Mesendoderm (in vitro differentiated cells): Measurements from ENCODE around the gene SCN1B.
"Not testable (repeated sequence)": the region's sequence is repeated elsewhere in the genome, so short reads cannot be mapped to it uniquely, and the experiment has no call there.

Experiments used
- DNase-seq: peaks from one replicate; pipeline ENCODE4 v3.0.0; 2013
- H2AK5ac ChIP-seq: 2 replicates; pipeline ENCODE4 v1.6.1; 2013; ENCODE audit warnings: low read length, inconsistent platforms
- H2BK120ac ChIP-seq: 2 replicates; pipeline ENCODE4 v1.6.1; 2013; ENCODE audit warnings: low read depth, mild to moderate bottlenecking, low read length, moderate library complexity, mixed read lengths
- H2BK15ac ChIP-seq: replicated peaks from 2 replicates; pipeline ENCODE4 v1.6.1; 2013; ENCODE audit warnings: low read depth, mild to moderate bottlenecking, moderate library complexity
- H2BK5ac ChIP-seq: 2 replicates; pipeline ENCODE4 v1.6.1; 2013; ENCODE audit warnings: low read length, inconsistent platforms
- H3K18ac ChIP-seq: 2 replicates; pipeline ENCODE4 v1.6.1; 2013; ENCODE audit warnings: mild to moderate bottlenecking, low read length, mixed read lengths
- H3K23ac ChIP-seq: one replicate; pipeline ENCODE4 v1.6.1; 2013; ENCODE audit warnings: low read length
- H3K27ac ChIP-seq: 2 replicates; pipeline ENCODE4 v1.5.1; 2013; ENCODE audit warnings: low read depth, mild to moderate bottlenecking, inconsistent platforms, low read length, moderate library complexity
- H3K27me3 ChIP-seq: 2 replicates; pipeline ENCODE4 v1.6.1; 2013; ENCODE audit warnings: low read length, control low read depth, mild to moderate bottlenecking, inconsistent platforms; ENCODE audit not compliant: insufficient read depth, poor library complexity
- H3K36me3 ChIP-seq: 2 replicates; pipeline ENCODE4 v1.6.1; 2013; ENCODE audit warnings: low read length, inconsistent platforms; ENCODE audit not compliant: control insufficient read depth, insufficient read depth
- H3K4ac ChIP-seq: one replicate; pipeline ENCODE4 v1.6.1; 2013; ENCODE audit warnings: low read depth, mild to moderate bottlenecking, low read length, moderate library complexity
- H3K4me1 ChIP-seq: 2 replicates; pipeline ENCODE4 v1.6.1; 2013; ENCODE audit warnings: low read depth, low read length, inconsistent platforms; ENCODE audit not compliant: control insufficient read depth
- H3K4me2 ChIP-seq: 2 replicates; pipeline ENCODE4 v1.6.1; 2013; ENCODE audit warnings: low read length
- H3K4me3 ChIP-seq: 2 replicates; pipeline ENCODE4 v1.5.1; 2013; ENCODE audit warnings: mild to moderate bottlenecking, low read length
- H3K56ac ChIP-seq: one replicate; pipeline ENCODE4 v1.6.1; 2013; ENCODE audit warnings: low read length
- H3K79me1 ChIP-seq: 2 replicates; pipeline ENCODE4 v1.6.1; 2013; ENCODE audit warnings: low read length, inconsistent platforms
- H3K79me2 ChIP-seq: 2 replicates; pipeline ENCODE4 v1.6.1; 2013; ENCODE audit warnings: mild to moderate bottlenecking, low read length; ENCODE audit not compliant: control insufficient read depth, insufficient read depth
- H3K9ac ChIP-seq: 2 replicates; pipeline ENCODE4 v1.6.1; 2013; ENCODE audit warnings: low read length, inconsistent platforms
- H4K5ac ChIP-seq: one replicate; pipeline ENCODE4 v1.6.1; 2013; ENCODE audit warnings: low read length
- H4K8ac ChIP-seq: one replicate; pipeline ENCODE4 v1.6.1; 2013; ENCODE audit warnings: low read depth, mild to moderate bottlenecking, control low read depth, low read length, moderate library complexity
- WGBS: extraction: QIAGEN DNeasy Blood & Tissue Kit; methylation state at CpG from one replicate; pipeline ENCODE4 v1.1.7; 2013; ENCODE audit warnings: low lambda C conversion rate, missing lambda C conversion rate; ENCODE audit not compliant: insufficient coverage; ENCODE audit errors: extremely low coverage; 5-methylcytosine and 5-hydroxymethylcytosine counted together

Gene SCN1B

GRCh38 chr19:35049456-35049855, 19.2 kb downstream of the SCN1B start:
- no peak overlapping the region for H3K27ac ChIP-seq
- no peak overlapping the region for H2BK120ac ChIP-seq
- H3K4ac ChIP-seq, result no peak overlapping the region
- no peak overlapping the region for H3K4me2 ChIP-seq
- H3K18ac ChIP-seq, result no peak overlapping the region
- DNase-seq, result no peak
- no peak overlapping the region for H3K9ac ChIP-seq
- H2BK15ac ChIP-seq, result no peak overlapping the region
- no peak overlapping the region for H3K23ac ChIP-seq
- H4K8ac ChIP-seq, result no peak overlapping the region
- no peak overlapping the region for H4K5ac ChIP-seq
- no peak overlapping the region for H3K4me3 ChIP-seq
- WGBS, result no CpG with 5 or more reads among the region's 5 CpGs
- H3K36me3 ChIP-seq, result no peaks in the 10 kb centered on the region
- H3K79me2 ChIP-seq, result no peaks in the 10 kb centered on the region
- no peak overlapping the region for H2AK5ac ChIP-seq
- H2BK5ac ChIP-seq, result no peak overlapping the region
- H3K79me1 ChIP-seq, result peaks cover 2% of the 10 kb centered on the region
- H3K56ac ChIP-seq, result no peak overlapping the region
- H3K4me1 ChIP-seq, result no peaks in the 10 kb centered on the region
- no peaks in the 10 kb centered on the region for H3K27me3 ChIP-seq

- not testable (repeated sequence) for H2AK5ac ChIP-seq, H3K4me3 ChIP-seq, H3K4me2 ChIP-seq, H3K4ac ChIP-seq, H3K27me3 ChIP-seq, H3K79me1 ChIP-seq, H2BK5ac ChIP-seq, H3K36me3 ChIP-seq, H3K23ac ChIP-seq, H3K79me2 ChIP-seq, H3K9ac ChIP-seq, H3K27ac ChIP-seq, DNase-seq, H4K8ac ChIP-seq, H4K5ac ChIP-seq, H3K18ac ChIP-seq, H3K56ac ChIP-seq, H2BK15ac ChIP-seq, H2BK120ac ChIP-seq, H3K4me1 ChIP-seq
- WGBS, result no CpG with 5 or more reads among the region's 2 CpGs
These were observed 20.4 kb downstream of the SCN1B start for GRCh38 chr19:35050662-35051061.

- not testable (repeated sequence) for H2BK120ac ChIP-seq, H4K5ac ChIP-seq, DNase-seq, H3K4me1 ChIP-seq, H2AK5ac ChIP-seq, H3K79me1 ChIP-seq, H3K4me2 ChIP-seq, H3K27ac ChIP-seq, H3K56ac ChIP-seq, H3K79me2 ChIP-seq, H3K27me3 ChIP-seq, H2BK5ac ChIP-seq, H3K36me3 ChIP-seq, H3K18ac ChIP-seq, H3K4ac ChIP-seq, H3K9ac ChIP-seq, H2BK15ac ChIP-seq, H4K8ac ChIP-seq, H3K4me3 ChIP-seq, H3K23ac ChIP-seq
- no CpG with 5 or more reads among the region's 4 CpGs for WGBS
These were observed 21.0 kb downstream of the SCN1B start for GRCh38 chr19:35051268-35051667.

GRCh38 chr19:35051796-35052195, 21.5 kb downstream of the SCN1B start:
- Histone ChIP-seq H2BK120ac (no peak overlapping the region), H3K18ac (no peak overlapping the region), H3K23ac (no peak overlapping the region), H4K8ac (no peak overlapping the region), H2AK5ac (no peak overlapping the region), H2BK15ac (no peak overlapping the region), H3K4me2 (no peak overlapping the region), H3K4ac (no peak overlapping the region), H3K4me3 (no peak overlapping the region), H3K56ac (no peak overlapping the region), H2BK5ac (no peak overlapping the region), H4K5ac (no peak overlapping the region), H3K79me2 (no peaks in the 10 kb centered on the region), H3K79me1 (no peaks in the 10 kb centered on the region), H3K27me3 (no peaks in the 10 kb centered on the region), H3K36me3 (no peaks in the 10 kb centered on the region), H3K4me1 (no peaks in the 10 kb centered on the region), H3K27ac (no peak overlapping the region), H3K9ac (no peak overlapping the region)
- no peak for DNase-seq
- no CpG with 5 or more reads among the region's 5 CpGs for WGBS

- Histone ChIP-seq H3K18ac (no peak overlapping the region), H3K36me3 (no peaks in the 10 kb centered on the region), H2BK120ac (no peak overlapping the region), H2BK5ac (no peak overlapping the region), H4K5ac (no peak overlapping the region), H4K8ac (no peak overlapping the region), H3K79me2 (no peaks in the 10 kb centered on the region), H3K4me2 (no peak overlapping the region), H3K23ac (no peak overlapping the region), H3K4me1 (no peaks in the 10 kb centered on the region), H3K4me3 (no peak overlapping the region), H3K27ac (peak overlapping the region; percentile 20), H3K79me1 (no peaks in the 10 kb centered on the region), H3K27me3 (no peaks in the 10 kb centered on the region), H3K9ac (no peak overlapping the region), H3K4ac (no peak overlapping the region), H3K56ac (no peak overlapping the region), H2BK15ac (no peak overlapping the region), H2AK5ac (no peak overlapping the region)
- no CpG with 5 or more reads among the region's 8 CpGs for WGBS
- DNase-seq, result no peak
These were observed 22.4 kb downstream of the SCN1B start for GRCh38 chr19:35052599-35053190.

GRCh38 chr19:35053667-35054293, 23.5 kb downstream of the SCN1B start:
- Histone ChIP-seq H3K4me1 (no peaks in the 10 kb centered on the region), H4K8ac (no peak overlapping the region), H4K5ac (no peak overlapping the region), H3K9ac (no peak overlapping the region), H3K23ac (no peak overlapping the region), H3K18ac (no peak overlapping the region), H2AK5ac (no peak overlapping the region), H3K27me3 (no peaks in the 10 kb centered on the region), H3K4me3 (no peak overlapping the region), H2BK15ac (no peak overlapping the region), H3K27ac (no peak overlapping the region), H3K56ac (no peak overlapping the region), H3K79me2 (no peaks in the 10 kb centered on the region), H3K79me1 (no peaks in the 10 kb centered on the region), H3K4me2 (no peak overlapping the region), H3K4ac (no peak overlapping the region), H3K36me3 (no peaks in the 10 kb centered on the region), H2BK120ac (no peak overlapping the region), H2BK5ac (no peak overlapping the region)
- no peak for DNase-seq
- WGBS, result no CpG with 5 or more reads among the region's 9 CpGs
